OCI-LY7 (cell line): ENCODE results near the gene PLCZ1. TPM values are rescaled to one million over a fixed set of nuclear protein-coding genes. Genes with fewer than 3 reads are reported as not detected.

Experiments used
- BruUV-seq: library from RNA; stranded (reverse); fragments of 400-500 nt; replicated peaks from 2 replicates; lab custom pipeline; 2021; lab: Mats Ljungman, UMichigan
- CTCF ChIA-PET: fragments of 300-600 bp; sonication (Branson Sonifier 250); formaldehyde crosslinking; loops from one replicate; lab custom pipeline; 2022; ENCODE audit warnings: antibody characterized with exemption; ENCODE audit not compliant: unreplicated experiment; lab: Charles Lee
- POLR2A ChIA-PET: fragments of 300-600 bp; sonication (Branson Sonifier 250); formaldehyde crosslinking; loops from one replicate; lab custom pipeline; 2022; ENCODE audit warnings: antibody characterized with exemption; lab: Charles Lee
- DNase-seq: peaks from one replicate; pipeline ENCODE4 v3.0.0-alpha.2; 2015; ENCODE audit warnings: low spot score
- H2AFZ ChIP-seq: fragments of 200-600 bp; sonication (generic), shearing (Covaris generic); 2 replicates; pipeline ENCODE4 v1.6.1; 2014; ENCODE audit warnings: mild to moderate bottlenecking, antibody characterized with exemption, low read length, moderate library complexity
- H3K27ac ChIP-seq: fragments of 200-600 bp; sonication (generic); 2 replicates; pipeline ENCODE4 v1.5.1; 2014; ENCODE audit warnings: mixed run types, low read depth, mild to moderate bottlenecking, moderate library complexity, low read length, inconsistent platforms; ENCODE audit not compliant: poor library complexity, severe bottlenecking
- H3K36me3 ChIP-seq: fragments of 200-600 bp; sonication (generic); 2 replicates; pipeline ENCODE4 v1.6.1; 2014; ENCODE audit warnings: mild to moderate bottlenecking, antibody characterized with exemption, low read length, moderate library complexity, mixed read lengths; ENCODE audit not compliant: insufficient read depth
- H3K4me1 ChIP-seq: fragments of 200-600 bp; sonication (generic); 2 replicates; pipeline ENCODE4 v1.5.1; 2014; ENCODE audit warnings: mild to moderate bottlenecking, low read length; ENCODE audit not compliant: insufficient read depth, poor library complexity, severe bottlenecking
- H3K4me2 ChIP-seq: fragments of 200-600 bp; sonication (generic); 2 replicates; pipeline ENCODE4 v1.6.1; 2014; ENCODE audit warnings: mild to moderate bottlenecking, low read length
- H3K4me3 ChIP-seq: fragments of 200-600 bp; sonication (generic); 2 replicates; pipeline ENCODE4 v1.5.1; 2014; ENCODE audit warnings: mild to moderate bottlenecking, low read depth, low read length; ENCODE audit not compliant: poor library complexity, severe bottlenecking
- H3K79me2 ChIP-seq: fragments of 200-600 bp; sonication (generic); 2 replicates; pipeline ENCODE4 v1.6.1; 2016; ENCODE audit warnings: low read depth, mild to moderate bottlenecking, low read length, moderate library complexity, mixed read lengths; ENCODE audit not compliant: insufficient read depth
- H3K9me2 ChIP-seq: fragments of 200-600 bp; sonication (generic); 2 replicates; pipeline ENCODE4 v1.6.1; 2016; ENCODE audit warnings: mild to moderate bottlenecking, low read length, mixed read lengths; ENCODE audit not compliant: insufficient read depth
- H3K9me3 ChIP-seq: fragments of 200-600 bp; sonication (generic); 2 replicates; pipeline ENCODE4 v1.6.1; 2014; ENCODE audit warnings: mild to moderate bottlenecking, mixed run types, low read length, mixed read lengths
- H4K20me1 ChIP-seq: fragments of 200-600 bp; sonication (generic); 2 replicates; pipeline ENCODE4 v1.6.1; 2014; ENCODE audit warnings: mild to moderate bottlenecking, antibody characterized with exemption, low read length, moderate library complexity, mixed read lengths; ENCODE audit not compliant: insufficient read depth
- CTCF ChIP-seq: fragments of 200-600 bp; sonication (generic); conservative IDR thresholded peaks from 2 replicates; pipeline ENCODE4 v1.5.1; 2014; ENCODE audit warnings: mild to moderate bottlenecking, antibody characterized with exemption, low read length, moderate library complexity, mixed read lengths
- EZH2phosphoT487 ChIP-seq: fragments of 200-600 bp; sonication (generic); IDR thresholded peaks from 2 replicates; pipeline ENCODE4 v1.6.1; 2018; ENCODE audit warnings: low read depth, borderline replicate concordance, mild to moderate bottlenecking, mixed run types, antibody characterized with exemption, low read length, moderate library complexity, mixed read lengths
- intact Hi-C: fragments of 100-400 bp; cut with micrococcal nuclease; formaldehyde crosslinking; loops from one replicate; pipeline ENCODE4 v1.10.0; 2022; ENCODE audit not compliant: unreplicated experiment
- total RNA-seq, 2 experiments: library from RNA; depleted of rRNA in 1 of 2; stranded (reverse); fragments of >200 nt in 1 of 2; shearing (Covaris generic) in 1 of 2; gene quantifications; 2 replicates each; pipeline ENCODE4 v1.2.3, GENCODE V29; 2014 to 2022

The PLCZ1 gene
- total RNA-seq, 2 experiments from 2014 or later = not detected

- H3K27ac ChIP-seq = no peak overlapping the region
- no peaks in the 10 kb centered on the region for H4K20me1 ChIP-seq
- ChIA-PET CTCF (no interaction called here), POLR2A (no interaction called here)
- no peak for TF ChIP-seq EZH2phosphoT487
- no peak for TF ChIP-seq CTCF
- intact Hi-C loops = no loop called here
- no peak for DNase-seq
- BruUV-seq = no TSS peak
- H3K9me3 ChIP-seq = no peaks in the 10 kb centered on the region
- H3K36me3 ChIP-seq = no peaks in the 10 kb centered on the region
- no peaks in the 10 kb centered on the region for H3K79me2 ChIP-seq
- no peak overlapping the region for H3K4me2 ChIP-seq
- H3K4me3 ChIP-seq = no peak overlapping the region
- no peaks in the 10 kb centered on the region for H3K4me1 ChIP-seq
- H2AFZ ChIP-seq = no peak overlapping the region
- no peaks in the 10 kb centered on the region for H3K9me2 ChIP-seq
Observed at GRCh38 chr12:18720690-18721089, 17.1 kb downstream of the PLCZ1 start.

- Histone ChIP-seq H3K79me2 (no peaks in the 10 kb centered on the region), H3K27ac (no peak overlapping the region), H3K36me3 (no peaks in the 10 kb centered on the region), H3K4me1 (no peaks in the 10 kb centered on the region), H2AFZ (no peak overlapping the region), H3K9me2 (no peaks in the 10 kb centered on the region), H3K4me2 (no peak overlapping the region), H3K9me3 (no peaks in the 10 kb centered on the region), H3K4me3 (no peak overlapping the region), H4K20me1 (no peaks in the 10 kb centered on the region)
- intact Hi-C loops = no loop called here
- DNase-seq = no peak
- no peak for TF ChIP-seq CTCF
- no peak for TF ChIP-seq EZH2phosphoT487
- CTCF ChIA-PET = no interaction called here
- BruUV-seq = no TSS peak
- POLR2A ChIA-PET = no interaction called here
Observed at GRCh38 chr12:18719922-18720510, 17.8 kb downstream of the PLCZ1 start.

DNA sequence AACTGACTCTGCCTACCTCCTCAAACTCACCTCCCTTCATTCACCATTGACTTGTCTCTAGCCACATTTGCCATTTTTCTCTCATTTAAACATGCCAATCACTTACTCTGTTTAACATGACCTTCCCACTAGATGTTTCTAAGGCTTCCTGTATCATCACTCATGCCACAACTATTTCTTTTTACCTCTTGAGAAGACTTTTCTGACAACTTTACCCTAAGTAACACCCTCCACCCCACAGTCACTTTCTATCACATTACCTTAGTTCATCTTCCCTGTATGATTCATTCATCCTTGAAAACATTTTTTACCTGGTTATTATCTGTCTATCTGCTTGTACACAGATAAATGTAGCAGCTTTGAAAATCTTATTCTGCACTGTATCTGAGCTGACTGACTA lies 19.4 kb downstream of the PLCZ1 start:
- H3K4me2 ChIP-seq = no peak overlapping the region
- H3K9me3 ChIP-seq = no peaks in the 10 kb centered on the region
- no peaks in the 10 kb centered on the region for H3K9me2 ChIP-seq
- H3K36me3 ChIP-seq = no peaks in the 10 kb centered on the region
- H3K4me3 ChIP-seq = no peak overlapping the region
- ChIA-PET POLR2A (no interaction called here), CTCF (no interaction called here)
- TF ChIP-seq EZH2phosphoT487 (no peak), CTCF (no peak)
- H4K20me1 ChIP-seq = no peaks in the 10 kb centered on the region
- no peak overlapping the region for H3K27ac ChIP-seq
- intact Hi-C loops = no loop called here
- DNase-seq = no peak
- no TSS peak for BruUV-seq
- no peaks in the 10 kb centered on the region for H3K79me2 ChIP-seq
- H2AFZ ChIP-seq = no peak overlapping the region
- no peaks in the 10 kb centered on the region for H3K4me1 ChIP-seq
